ENCODE results near the gene GSTA3.
A peak's percentile ranks its signal among the peaks of the same experiment; 100 is the strongest.
"Not testable (repeated sequence)": the region's sequence is repeated elsewhere in the genome, so short reads cannot be mapped to it uniquely, and the experiment has no call there.

The GSTA3 gene

GRCh38 chr6:52910091-52910490 is 593 bp upstream of the GSTA3 start:
- no peak for DNase-seq

- no peak for DNase-seq
Observed at GRCh38 chr6:52909131-52909530, 367 bp downstream of the GSTA3 start.

- DNase-seq: no peak
Observed at GRCh38 chr6:52908526-52908925, 972 bp downstream of the GSTA3 start.

- DNase-seq: no peak
Observed at GRCh38 chr6:52904562-52905279, 4.8 kb downstream of the GSTA3 start.

GRCh38 chr6:52900536-52900935 is 9.0 kb downstream of the GSTA3 start:
- no peak for DNase-seq

- peak; percentile 7 for DNase-seq
Observed at GRCh38 chr6:52895790-52896189, 13.7 kb downstream of the GSTA3 start.

- DNase-seq: no peak
Observed at GRCh38 chr6:52894285-52894684, 15.2 kb downstream of the GSTA3 start.

GRCh38 chr6:52893803-52894202 is 15.7 kb downstream of the GSTA3 start:
- no peak for DNase-seq

- DNase-seq: no peak
Observed at GRCh38 chr6:52893221-52893620, 16.3 kb downstream of the GSTA3 start.

GRCh38 chr6:52890018-52890417 is 19.5 kb downstream of the GSTA3 start:
- DNase-seq: no peak

GRCh38 chr6:52887910-52888524 is 21.5 kb downstream of the GSTA3 start:
- DNase-seq: no peak

GRCh38 chr6:52881996-52882841 is 27.3 kb downstream of the GSTA3 start:
- peak; percentile 69 for DNase-seq

GRCh38 chr6:52881662-52881995 is 27.9 kb downstream of the GSTA3 start:
- no peak for DNase-seq

- DNase-seq: no peak
Observed at GRCh38 chr6:52877786-52878185, 31.7 kb downstream of the GSTA3 start.

GRCh38 chr6:52877168-52877567 is 32.3 kb downstream of the GSTA3 start:
- DNase-seq: no peak

- no peak for DNase-seq
Observed at GRCh38 chr6:52876056-52876787, 33.3 kb downstream of the GSTA3 start.

GRCh38 chr6:52872031-52872430 is 37.5 kb downstream of the GSTA3 start:
- no peak for DNase-seq

- DNase-seq: no peak
Observed at GRCh38 chr6:52871621-52872020, 37.9 kb downstream of the GSTA3 start.

- not testable (repeated sequence) for DNase-seq
Observed at GRCh38 chr6:52870335-52871091, 39.0 kb downstream of the GSTA3 start.

- not testable (repeated sequence) for DNase-seq
Observed at GRCh38 chr6:52868899-52869298, 40.6 kb downstream of the GSTA3 start.

GRCh38 chr6:52868240-52868639 is 41.3 kb downstream of the GSTA3 start:
- DNase-seq: no peak

- not testable (repeated sequence) for DNase-seq
Observed at GRCh38 chr6:52861151-52861550, 48.3 kb downstream of the GSTA3 start.
